GM21786 (cell line): ENCODE measurements around the gene DCDC1.

Experiments used
- ATAC-seq: cut with Tn5 transposase; IDR thresholded peaks from one replicate; pipeline ENCODE4 v1.9.1; 2021; ENCODE audit not compliant: unreplicated experiment

The DCDC1 gene

DNA sequence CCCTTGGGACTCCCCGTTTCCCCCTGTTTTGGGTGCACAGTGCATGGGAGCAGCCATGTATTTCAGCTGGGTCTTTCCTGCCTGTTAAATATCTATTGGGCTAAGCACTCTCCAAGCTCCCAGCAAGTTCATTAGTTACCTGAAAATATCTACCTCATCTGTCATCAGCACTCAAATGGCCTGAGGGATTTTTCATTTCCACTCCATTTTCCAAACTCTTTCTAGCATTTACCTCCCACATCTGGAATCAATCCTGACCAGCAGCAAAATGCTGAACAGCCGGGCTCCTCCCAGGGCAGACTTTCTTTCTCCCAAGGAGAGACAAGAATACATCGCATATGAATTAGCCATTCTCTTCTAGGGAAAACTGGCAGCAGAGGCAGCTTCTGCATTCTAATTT, 509.9 kb downstream of the DCDC1 start:
- no peak for ATAC-seq

- ATAC-seq, result no peak
These were observed 514.0 kb downstream of the DCDC1 start for GRCh38 chr11:30855383-30856006.

- no peak for ATAC-seq
These were observed 516.1 kb downstream of the DCDC1 start for GRCh38 chr11:30853439-30853838.

DNA sequence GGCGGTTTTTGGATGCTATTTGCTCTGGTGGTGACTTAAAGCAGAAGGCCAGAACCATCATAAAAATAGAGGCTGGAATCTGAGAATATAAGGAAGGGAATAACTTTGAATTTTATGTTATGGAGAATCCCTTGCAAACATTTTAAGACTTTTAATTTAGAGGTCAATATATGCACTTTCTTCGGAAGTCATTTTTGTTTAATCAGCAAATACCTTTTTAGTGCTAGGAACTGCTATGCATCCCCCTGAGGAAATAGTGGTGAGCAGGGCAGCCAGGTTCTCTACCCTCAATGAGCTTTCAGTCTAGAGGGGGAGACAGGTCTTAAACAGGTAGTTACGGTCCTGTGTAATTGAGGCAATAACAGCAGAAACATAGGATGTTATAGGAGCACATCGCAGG, 516.9 kb downstream of the DCDC1 start:
- no peak for ATAC-seq

DNA sequence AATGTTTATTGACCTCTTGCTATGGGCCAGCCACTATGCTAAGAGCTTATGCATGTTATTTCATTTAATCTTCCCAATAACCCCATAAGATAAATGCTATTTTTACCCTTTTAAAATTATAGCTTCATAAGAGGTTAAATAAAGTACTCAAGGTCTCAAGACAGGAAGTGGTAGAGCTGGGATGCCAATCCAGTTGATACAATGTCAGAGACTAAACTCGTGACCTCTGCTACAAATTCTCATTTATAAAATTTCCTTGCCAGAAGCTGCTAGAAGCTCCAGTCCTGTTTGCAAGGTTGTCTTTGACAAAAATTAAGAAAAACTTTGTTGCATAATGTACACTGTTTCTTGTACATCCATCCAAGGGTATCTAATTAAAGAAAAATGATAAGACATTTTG, 517.4 kb downstream of the DCDC1 start:
- ATAC-seq, result no peak

GRCh38 chr11:30837252-30837651, 532.3 kb downstream of the DCDC1 start:
- no peak for ATAC-seq

GRCh38 chr11:30832831-30833230, 536.7 kb downstream of the DCDC1 start:
- ATAC-seq, result no peak

GRCh38 chr11:30830681-30831080, 538.9 kb downstream of the DCDC1 start:
- ATAC-seq, result no peak

DNA sequence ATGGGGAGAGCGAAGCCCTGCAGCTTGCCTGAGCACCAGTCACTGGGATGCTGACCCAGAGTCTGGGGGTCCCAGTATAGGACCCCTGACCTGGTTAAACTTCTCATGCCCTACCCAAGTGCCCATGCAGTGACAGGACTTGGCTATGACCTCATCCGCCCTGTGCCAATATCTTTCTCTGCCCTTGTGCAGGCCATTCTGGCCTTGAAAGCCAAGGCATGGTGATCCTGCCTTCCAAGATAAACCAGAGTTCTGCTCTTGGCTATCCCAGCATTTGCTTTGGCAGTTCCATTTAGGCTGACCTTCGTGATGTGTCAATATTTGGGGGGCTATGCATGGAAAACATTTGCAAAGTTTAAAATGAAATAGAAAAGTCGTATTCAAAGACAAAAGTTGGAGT, 542.6 kb downstream of the DCDC1 start:
- no peak for ATAC-seq

DNA sequence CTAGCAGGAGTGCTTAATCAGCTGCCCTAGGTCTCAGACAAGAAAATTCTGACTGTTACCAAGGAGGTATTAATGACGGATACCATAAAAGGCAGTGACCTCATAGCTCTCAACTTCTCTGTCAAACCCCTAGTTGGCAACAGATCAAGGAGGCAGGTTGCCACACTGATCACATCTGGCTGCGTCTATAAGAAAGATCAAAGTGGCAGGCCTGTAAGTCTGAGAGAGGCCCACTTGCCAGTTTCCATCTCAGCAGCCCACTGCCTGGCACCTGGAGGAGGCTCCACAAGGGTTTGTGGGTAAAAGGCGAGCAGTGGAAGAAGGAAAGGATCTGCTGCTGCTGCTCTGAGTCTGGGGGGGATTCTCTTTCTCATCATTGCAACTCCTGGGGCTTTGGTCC, 543.8 kb downstream of the DCDC1 start:
- no peak for ATAC-seq

- ATAC-seq, result no peak
These were observed 546.4 kb downstream of the DCDC1 start for GRCh38 chr11:30823119-30823518.

GRCh38 chr11:30821438-30821965, 548.0 kb downstream of the DCDC1 start:
- no peak for ATAC-seq

- ATAC-seq, result no peak
These were observed 550.8 kb downstream of the DCDC1 start for GRCh38 chr11:30818721-30819120.

- no peak for ATAC-seq
These were observed 552.3 kb downstream of the DCDC1 start for GRCh38 chr11:30816959-30817880.

GRCh38 chr11:30815619-30816018, 553.9 kb downstream of the DCDC1 start:
- no peak for ATAC-seq

DNA sequence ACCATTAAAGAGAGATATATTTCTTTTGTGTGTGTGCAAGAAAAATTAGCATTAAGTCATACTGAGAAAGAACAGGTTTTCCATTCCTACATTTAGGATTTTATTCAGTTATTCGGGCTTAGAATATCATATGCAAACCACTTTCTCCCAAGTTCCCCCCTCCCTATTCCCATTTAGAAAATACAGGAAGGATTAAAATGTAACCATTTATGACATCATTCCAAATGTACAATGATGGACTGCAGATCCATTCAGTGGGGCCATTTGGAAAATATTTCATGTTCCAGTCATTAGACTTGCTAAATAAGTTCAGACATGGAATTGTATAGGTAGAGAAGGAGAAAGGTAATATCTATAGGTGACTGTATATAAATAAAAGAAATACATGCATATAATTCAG, 554.8 kb downstream of the DCDC1 start:
- ATAC-seq, result no peak
